ENCODE data around the gene OST4.
A peak's percentile ranks its signal among the peaks of the same experiment; 100 is the strongest.

DNA sequence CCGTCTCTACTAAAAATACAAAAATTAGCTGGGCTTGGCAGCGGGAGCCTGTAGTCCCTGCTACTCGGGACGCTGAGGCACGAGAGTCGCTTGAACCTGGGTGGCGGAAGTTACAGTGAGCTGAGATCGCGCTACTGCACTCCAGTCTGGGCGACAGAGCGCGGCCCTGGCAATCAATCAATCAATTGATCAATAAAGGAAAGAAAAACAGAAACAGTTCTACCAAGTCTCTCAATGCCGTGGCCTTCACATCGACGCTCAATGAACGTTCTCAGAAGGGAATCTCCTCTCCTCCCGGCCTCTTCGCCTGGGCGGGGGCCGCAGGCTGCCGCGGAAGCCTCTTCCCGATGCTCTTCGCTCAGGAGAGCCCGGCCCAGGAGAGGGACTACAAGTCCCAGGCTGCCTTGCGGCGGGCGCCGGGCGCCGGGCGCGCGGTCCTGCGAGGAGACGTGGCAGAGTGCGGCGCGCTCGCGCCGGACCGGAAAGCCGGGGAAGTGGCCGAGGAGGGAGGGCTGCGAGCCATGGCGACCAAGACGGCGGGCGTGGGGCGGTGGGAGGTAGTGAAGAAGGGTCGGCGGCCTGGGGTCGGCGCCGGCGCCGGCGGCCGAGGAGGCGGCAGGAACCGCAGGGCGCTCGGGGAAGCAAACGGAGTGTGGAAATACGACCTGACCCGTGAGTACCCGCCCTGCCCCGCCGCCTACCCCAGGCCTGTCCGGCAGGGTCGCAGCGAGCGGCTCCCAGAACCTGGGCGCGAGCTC lies 38.8 kb downstream of the OST4 start, which contains the start of gene TMEM214:
- TF ChIP-seq, protein P1, sequence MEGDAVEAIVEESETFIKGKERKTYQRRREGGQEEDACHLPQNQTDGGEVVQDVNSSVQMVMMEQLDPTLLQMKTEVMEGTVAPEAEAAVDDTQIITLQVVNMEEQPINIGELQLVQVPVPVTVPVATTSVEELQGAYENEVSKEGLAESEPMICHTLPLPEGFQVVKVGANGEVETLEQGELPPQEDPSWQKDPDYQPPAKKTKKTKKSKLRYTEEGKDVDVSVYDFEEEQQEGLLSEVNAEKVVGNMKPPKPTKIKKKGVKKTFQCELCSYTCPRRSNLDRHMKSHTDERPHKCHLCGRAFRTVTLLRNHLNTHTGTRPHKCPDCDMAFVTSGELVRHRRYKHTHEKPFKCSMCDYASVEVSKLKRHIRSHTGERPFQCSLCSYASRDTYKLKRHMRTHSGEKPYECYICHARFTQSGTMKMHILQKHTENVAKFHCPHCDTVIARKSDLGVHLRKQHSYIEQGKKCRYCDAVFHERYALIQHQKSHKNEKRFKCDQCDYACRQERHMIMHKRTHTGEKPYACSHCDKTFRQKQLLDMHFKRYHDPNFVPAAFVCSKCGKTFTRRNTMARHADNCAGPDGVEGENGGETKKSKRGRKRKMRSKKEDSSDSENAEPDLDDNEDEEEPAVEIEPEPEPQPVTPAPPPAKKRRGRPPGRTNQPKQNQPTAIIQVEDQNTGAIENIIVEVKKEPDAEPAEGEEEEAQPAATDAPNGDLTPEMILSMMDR (IDR thresholded peaks at IDR 0.05), result peak in 2 of 12 donors; percentile 12 to 16
- peak in 1 of 2 donors; percentile 86 for TF ChIP-seq POLR2A (IDR thresholded peaks at IDR 0.05)
